IPS-NIHi7 (cell line): ENCODE data around the gene GALNT6.
"Not testable (repeated sequence)": the region's sequence is repeated elsewhere in the genome, so short reads cannot be mapped to it uniquely, and the experiment has no call there.

Source experiments
- DNase-seq: peaks from one replicate; pipeline ENCODE4 v3.0.0; 2012; ENCODE audit warnings: mixed read lengths; ENCODE audit errors: extremely low spot score

GALNT6 gene

GRCh38 chr12:51358496-51358895, 32.7 kb downstream of the GALNT6 start:
- no peak for DNase-seq

GRCh38 chr12:51357374-51358047, 33.7 kb downstream of the GALNT6 start:
- DNase-seq, result no peak

GRCh38 chr12:51351913-51352532, 39.2 kb downstream of the GALNT6 start:
- DNase-seq, result peak; percentile 83

GRCh38 chr12:51349026-51349425, 42.2 kb downstream of the GALNT6 start:
- no peak for DNase-seq

- DNase-seq, result no peak
Measured at GRCh38 chr12:51348116-51348515, 43.1 kb downstream of the GALNT6 start.

- DNase-seq, result no peak
Measured at GRCh38 chr12:51346581-51346980, 44.6 kb downstream of the GALNT6 start, which contains the start of gene CELA1. CELA1 (minus strand) TSS chr12:51346679; CDS start chr12:51346638, 41 bp downstream.

GRCh38 chr12:51345681-51346080, 45.5 kb downstream of the GALNT6 start:
- DNase-seq, result peak; percentile 36

- DNase-seq, result no peak
Measured at GRCh38 chr12:51343201-51343600, 48.0 kb downstream of the GALNT6 start.

GRCh38 chr12:51342416-51342815, 48.8 kb downstream of the GALNT6 start:
- DNase-seq, result no peak

- DNase-seq, result peak; percentile 81
Measured at GRCh38 chr12:51341251-51342007, 49.8 kb downstream of the GALNT6 start.

GRCh38 chr12:51339750-51340149, 51.5 kb downstream of the GALNT6 start:
- no peak for DNase-seq

- DNase-seq, result not testable (repeated sequence)
Measured at GRCh38 chr12:51337336-51337735, 53.9 kb downstream of the GALNT6 start.

GRCh38 chr12:51335931-51336330, 55.3 kb downstream of the GALNT6 start:
- no peak for DNase-seq

- no peak for DNase-seq
Measured at GRCh38 chr12:51334764-51335163, 56.4 kb downstream of the GALNT6 start.

- no peak for DNase-seq
Measured at GRCh38 chr12:51333536-51333935, 57.7 kb downstream of the GALNT6 start.

GRCh38 chr12:51330186-51330585, 61.0 kb downstream of the GALNT6 start:
- no peak for DNase-seq

GRCh38 chr12:51329742-51330141, 61.5 kb downstream of the GALNT6 start:
- no peak for DNase-seq

GRCh38 chr12:51328587-51328986, 62.6 kb downstream of the GALNT6 start:
- DNase-seq, result no peak

GRCh38 chr12:51326698-51327439, 64.3 kb downstream of the GALNT6 start:
- DNase-seq, result no peak

- DNase-seq, result no peak
Measured at GRCh38 chr12:51324953-51325352, 66.3 kb downstream of the GALNT6 start.

- DNase-seq, result no peak
Measured at GRCh38 chr12:51323966-51324895, 67.0 kb downstream of the GALNT6 start, which contains the start of gene BIN2. BIN2 (minus strand) TSS chr12:51324174; CDS start chr12:51324102, 72 bp downstream.
